HG02623 (cell line): ENCODE results near the gene ARL6IP4.
"Not testable (repeated sequence)": the region's sequence is repeated elsewhere in the genome, so short reads cannot be mapped to it uniquely, and the experiment has no call there.

Source experiments
- ATAC-seq: cut with Tn5 transposase; IDR thresholded peaks from one replicate; pipeline ENCODE4 v1.9.1; 2021; ENCODE audit warnings: moderate library complexity; ENCODE audit not compliant: unreplicated experiment

The ARL6IP4 gene

GRCh38 chr12:122980183-122981035, at the start of gene ARL6IP4:
ARL6IP4 (plus strand) TSS chr12:122980681; CDS start chr12:122981140, 459 bp downstream.
- peak; percentile 59 for ATAC-seq

DNA sequence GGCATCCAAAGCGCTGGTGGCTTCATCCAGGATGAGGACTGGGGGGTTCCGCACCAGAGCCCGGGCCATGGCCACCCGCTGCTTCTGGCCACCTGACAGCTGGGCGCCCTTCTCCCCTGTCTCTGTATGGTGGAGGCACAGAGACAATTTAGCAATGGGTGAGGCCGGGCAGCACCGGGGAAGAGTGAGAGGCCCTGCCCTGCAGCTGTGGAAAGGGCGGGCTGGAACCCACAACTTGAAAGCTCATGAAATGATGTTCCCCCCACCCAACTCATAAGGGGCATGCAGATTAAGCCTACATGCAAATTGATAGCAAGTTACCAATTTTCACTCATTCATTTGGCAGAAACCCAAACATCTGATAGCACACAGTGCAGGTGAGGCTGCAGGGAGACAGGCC, 48.3 kb upstream of the ARL6IP4 start:
- no peak for ATAC-seq

GRCh38 chr12:122934722-122935121, 45.8 kb upstream of the ARL6IP4 start:
- no peak for ATAC-seq

- no peak for ATAC-seq
These were observed 45.2 kb upstream of the ARL6IP4 start for GRCh38 chr12:122935318-122935717.

DNA sequence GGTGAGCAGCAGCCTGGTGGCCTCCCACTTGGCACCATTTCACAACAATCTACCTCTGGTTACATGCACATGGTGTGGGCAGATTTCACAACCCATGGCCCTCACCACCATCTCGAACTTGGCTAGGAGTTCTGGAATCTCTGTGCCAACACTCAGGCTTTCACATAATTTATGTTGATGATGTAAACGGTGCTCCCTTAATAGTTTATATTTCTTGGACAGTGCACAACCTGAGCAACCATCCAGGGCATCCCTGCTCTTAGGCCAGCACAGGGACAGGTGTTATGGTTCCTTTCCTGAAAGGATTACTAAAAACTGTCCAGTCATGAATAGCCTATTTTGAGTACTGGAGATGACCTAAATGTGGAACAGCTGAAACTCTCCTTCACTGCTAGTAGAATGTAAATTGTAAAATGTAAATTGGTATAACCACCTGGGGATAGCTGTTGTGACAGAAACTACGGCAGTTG, 42.8 kb upstream of the ARL6IP4 start:
- ATAC-seq, result no peak

DNA sequence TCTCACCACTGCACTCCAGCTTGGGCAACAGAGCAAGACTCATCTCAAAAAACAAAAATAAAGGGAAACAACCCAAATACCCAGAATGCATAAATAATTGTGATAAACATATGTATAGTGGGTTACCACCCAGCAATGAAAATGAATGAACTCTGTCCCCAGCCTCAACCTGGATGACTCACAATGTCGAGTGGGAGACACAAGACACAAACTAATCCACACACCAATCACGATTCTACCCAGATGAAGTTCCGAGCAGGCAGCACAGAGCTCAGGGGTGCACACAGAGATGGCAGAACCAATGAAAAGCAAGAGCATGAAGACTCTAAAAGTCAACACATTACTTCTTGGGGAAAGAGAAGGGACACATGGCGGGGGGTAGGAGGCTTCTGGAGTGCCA, 41.4 kb upstream of the ARL6IP4 start:
- ATAC-seq, result no peak

- not testable (repeated sequence) for ATAC-seq
These were observed 39.1 kb upstream of the ARL6IP4 start for GRCh38 chr12:122941351-122941750.

DNA sequence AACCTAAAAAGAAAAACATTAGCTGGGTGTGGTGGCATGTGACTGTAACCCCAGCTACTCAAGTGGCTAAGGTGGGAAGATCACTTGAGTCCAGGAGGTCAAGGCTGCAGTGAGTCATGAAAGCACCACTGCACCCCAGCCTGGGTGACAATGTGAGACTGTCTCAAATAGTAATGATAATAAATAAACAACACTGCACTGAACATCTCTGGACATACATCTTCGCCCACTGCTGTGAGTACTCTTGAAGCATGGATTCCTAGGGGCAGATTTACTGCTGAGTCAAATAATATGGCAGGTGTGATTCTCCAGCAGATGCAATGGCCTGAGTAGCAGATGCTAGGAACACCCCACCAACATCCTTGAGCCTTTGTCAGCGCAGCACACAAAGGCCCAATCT, 37.8 kb upstream of the ARL6IP4 start:
- ATAC-seq, result no peak

GRCh38 chr12:122943196-122943595, 37.3 kb upstream of the ARL6IP4 start:
- ATAC-seq, result no peak

DNA sequence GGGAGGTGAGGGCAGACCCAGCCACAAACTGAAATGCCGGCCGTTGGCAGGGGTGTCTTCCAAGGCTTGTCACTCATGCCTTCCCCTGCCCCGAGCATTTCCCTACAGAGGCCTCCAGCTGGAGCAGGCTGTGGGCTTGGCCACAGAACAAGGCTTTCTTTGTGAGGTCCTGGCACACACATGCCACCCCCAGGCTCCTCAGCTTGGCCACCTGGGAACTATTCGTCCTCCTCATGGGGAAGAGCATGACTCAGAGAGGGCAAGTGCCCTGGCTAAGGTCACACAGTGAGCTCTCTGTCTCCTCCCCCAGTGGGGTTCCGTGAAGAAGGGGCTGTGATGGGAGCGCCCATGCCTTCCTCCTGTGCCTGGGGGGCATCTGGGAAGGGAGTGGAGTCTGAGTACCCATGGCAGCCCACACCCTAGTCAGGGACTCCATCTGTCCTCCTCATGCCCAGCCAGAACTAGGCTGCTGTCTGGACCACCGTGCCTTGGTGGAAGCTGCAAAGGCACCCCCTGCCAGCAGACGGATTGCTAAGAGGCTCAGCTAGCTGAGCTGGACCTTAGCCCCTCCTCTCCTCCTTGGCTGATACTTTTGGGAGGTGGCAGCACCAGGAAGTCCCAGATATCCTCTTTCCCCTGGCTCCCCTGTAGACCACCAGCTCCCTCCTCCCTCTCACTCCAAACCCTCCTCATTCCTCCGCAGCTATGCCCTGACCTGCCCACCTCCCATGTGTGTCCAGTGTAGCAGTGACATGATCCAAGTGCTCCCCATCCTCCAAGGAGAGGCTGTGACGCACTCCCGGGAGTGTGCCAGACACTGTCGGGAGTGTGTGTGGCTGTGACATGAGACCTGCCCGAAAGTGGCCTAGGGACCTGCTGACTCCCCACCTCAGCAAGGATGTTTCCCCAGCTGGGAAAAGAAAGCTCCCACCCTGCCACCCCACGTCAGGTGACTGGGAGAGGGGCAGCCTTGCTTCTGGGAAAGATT, 35.6 kb upstream of the ARL6IP4 start:
- no peak for ATAC-seq

DNA sequence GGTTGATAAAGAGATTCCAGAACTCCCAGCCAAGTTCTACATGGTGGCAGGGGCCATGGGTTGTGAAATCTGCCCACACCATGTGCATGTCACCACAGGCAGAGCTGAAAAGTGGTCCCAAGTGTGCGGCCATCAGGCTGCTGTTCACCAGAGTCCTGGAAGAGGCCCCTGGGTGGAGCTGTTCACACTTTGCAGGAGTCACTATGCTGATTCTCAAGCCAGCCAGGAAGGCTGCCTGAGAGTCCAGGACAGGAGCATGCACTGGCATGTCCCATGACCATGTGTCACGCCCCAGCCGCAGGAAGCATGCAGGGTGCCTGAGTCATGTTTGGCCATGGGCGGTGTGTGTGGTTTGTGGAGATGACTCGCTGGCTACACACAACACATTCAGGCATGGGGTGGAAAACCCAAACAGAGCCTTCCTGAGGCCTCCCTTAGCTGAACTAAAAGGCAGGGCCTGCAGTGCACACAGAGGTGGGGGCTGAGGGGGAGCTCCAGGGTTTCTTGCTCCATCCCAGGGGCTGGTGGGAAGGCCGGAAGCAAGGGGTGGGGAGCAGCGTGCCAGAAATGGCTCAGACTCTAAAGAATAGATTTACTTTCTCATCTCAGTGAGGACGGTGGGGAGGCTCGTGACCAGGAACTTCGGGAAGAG, 33.7 kb upstream of the ARL6IP4 start:
- peak; percentile 54 for ATAC-seq

GRCh38 chr12:122947352-122947792, 33.1 kb upstream of the ARL6IP4 start:
- peak; percentile 13 for ATAC-seq

DNA sequence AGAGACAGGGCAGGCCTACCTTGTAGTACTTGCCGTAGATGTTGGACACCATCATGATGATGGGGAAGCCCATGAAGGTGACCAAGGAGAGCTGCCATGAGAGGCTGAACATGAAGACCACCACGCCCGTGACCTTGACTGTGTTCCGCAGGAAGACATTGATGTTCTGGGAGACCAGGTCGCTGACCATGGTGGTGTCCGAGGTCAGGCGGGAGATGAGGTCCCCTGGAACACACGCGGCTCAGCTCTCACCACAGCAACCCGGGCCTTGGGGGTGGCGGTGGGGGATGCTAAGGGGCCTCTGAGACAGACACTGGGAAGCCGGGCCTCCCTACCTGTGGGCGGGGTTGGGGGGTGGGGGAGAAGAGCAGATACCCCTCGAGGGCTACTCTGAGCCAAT, 31.9 kb upstream of the ARL6IP4 start:
- no peak for ATAC-seq

DNA sequence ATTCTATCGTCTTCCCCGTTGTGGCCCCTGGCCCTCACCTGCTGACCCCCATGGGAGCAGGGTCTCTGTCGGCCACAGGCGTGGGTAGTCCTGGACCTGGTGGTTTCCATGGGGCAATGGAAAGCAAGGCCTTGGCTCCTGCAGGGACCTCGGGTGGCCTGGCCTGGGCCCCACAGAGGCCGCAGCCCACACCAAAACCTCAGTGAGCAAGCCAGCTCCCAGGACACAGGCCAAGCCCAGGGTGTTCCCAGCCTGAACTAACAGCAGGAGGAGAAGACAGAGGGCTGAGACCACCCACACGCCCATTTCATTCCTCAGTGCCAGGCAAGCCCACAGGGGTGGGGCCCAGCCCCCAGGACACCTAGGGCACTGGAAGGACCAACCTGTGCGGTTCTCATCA, 31.1 kb upstream of the ARL6IP4 start:
- no peak for ATAC-seq

DNA sequence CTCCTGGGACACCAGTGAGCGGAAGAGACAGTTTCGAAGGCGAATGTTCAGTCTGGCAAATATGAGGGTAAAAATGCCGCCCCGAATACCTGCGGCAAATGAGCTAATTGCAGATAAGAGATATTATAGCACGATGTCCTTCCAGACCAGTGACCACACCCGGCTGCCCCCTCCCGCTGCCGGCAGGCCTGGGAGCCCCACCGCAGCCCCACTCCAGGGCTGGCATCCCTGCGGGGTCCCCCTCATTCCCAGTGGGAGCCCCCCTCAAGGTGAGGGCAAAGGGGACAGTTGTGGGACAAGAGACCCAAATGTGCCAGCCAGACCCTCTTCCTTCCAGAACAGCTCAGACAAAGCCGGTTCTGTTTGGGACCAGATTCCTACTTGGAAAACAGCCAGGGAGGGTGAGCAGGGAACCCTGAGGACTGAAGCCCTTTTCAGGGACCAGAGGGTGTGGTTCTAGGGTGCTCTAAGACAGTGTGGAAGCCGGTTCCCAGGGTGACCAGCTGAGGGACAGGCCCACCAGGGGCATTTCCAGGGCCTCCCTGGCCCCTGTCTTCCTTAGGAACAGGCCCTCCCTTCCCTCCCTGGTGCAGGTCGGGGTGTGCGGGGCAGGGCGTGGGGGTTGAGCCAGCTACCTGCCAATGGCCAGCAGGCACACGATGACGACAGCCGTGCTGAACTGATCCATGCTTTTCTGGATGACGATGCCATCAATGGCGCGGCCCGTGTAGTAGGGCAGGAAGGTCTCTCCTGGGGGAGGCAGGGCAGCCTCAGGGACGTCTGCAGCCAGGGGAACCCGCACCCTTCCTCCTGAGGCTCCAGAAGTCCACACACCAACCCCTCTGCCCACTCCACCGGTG, 30.4 kb upstream of the ARL6IP4 start:
- no peak for ATAC-seq

GRCh38 chr12:122951406-122951805, 29.1 kb upstream of the ARL6IP4 start:
- ATAC-seq, result no peak

- peak; percentile 66 for ATAC-seq
These were observed 28.2 kb upstream of the ARL6IP4 start for GRCh38 chr12:122951979-122952892.

DNA sequence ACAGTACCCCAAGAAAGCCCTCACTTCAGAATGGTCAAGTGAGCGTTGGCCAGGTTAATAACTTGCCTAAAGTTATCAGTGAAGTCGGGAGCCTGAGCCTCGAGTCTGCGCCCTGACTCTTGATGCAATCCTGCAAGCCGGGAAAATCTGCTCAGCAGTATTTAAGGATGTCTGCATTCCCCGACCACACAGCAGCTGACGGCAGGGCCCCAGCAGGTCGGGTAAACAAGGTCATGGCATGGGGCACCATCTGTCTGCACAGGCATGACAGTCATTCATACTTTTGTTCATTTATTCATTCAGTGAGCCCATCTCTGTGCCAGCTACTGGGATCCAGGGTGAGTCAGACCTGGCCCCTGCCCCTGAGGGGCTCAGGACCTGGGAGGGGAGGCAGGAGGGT, 25.3 kb upstream of the ARL6IP4 start:
- no peak for ATAC-seq

DNA sequence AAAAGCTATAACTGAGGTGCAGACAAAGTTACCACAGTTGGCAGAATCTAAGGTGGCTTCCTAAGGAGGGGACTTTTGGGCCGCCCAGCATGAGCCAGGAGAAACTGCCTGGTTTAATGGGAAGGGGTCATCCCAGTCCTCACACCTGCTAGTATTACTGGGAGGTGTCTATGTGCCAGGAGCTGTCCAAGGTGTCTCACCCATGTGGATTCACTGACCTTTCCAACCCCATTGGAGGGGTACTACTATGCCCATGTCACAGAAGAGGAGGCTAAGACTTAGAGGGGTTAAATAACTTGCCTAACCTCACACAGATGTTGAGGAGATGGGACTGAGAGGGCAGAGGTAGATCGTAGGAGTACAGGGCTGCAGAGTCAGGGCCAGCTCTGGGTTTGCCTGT, 24.4 kb upstream of the ARL6IP4 start:
- ATAC-seq, result no peak
